Mesenchymal stem cell (in vitro differentiated cells and primary cell): ENCODE data around the gene PPARGC1A.

ENCODE experiments used
- DNase-seq: peaks from one replicate; pipeline ENCODE4 v3.0.0-alpha.2; 2013
- H2AFZ ChIP-seq: one replicate; pipeline ENCODE4 v1.6.1; 2013; ENCODE audit warnings: low read depth, mild to moderate bottlenecking, control low read depth, inconsistent platforms, low read length, moderate library complexity
- H2AK5ac ChIP-seq: 2 replicates; pipeline ENCODE4 v1.6.1; 2013; ENCODE audit warnings: low read length, moderate library complexity, mild to moderate bottlenecking, inconsistent platforms; ENCODE audit not compliant: severe bottlenecking
- H2BK120ac ChIP-seq: one replicate; pipeline ENCODE4 v1.6.1; 2013; ENCODE audit warnings: low read depth, mild to moderate bottlenecking, inconsistent platforms, low read length, moderate library complexity
- H2BK12ac ChIP-seq, 2 experiments: one replicate each; pipeline ENCODE4 v1.6.1; 2013; ENCODE audit warnings: inconsistent platforms in 2 of 2, low read length in 2 of 2, mild to moderate bottlenecking in 2 of 2, moderate library complexity in 2 of 2, control low read depth in 1 of 2
- H2BK15ac ChIP-seq: one replicate; pipeline ENCODE4 v1.6.1; 2013; ENCODE audit warnings: mild to moderate bottlenecking, low read depth, inconsistent platforms; ENCODE audit not compliant: poor library complexity, severe bottlenecking
- H2BK5ac ChIP-seq: 2 replicates; pipeline ENCODE4 v1.6.1; 2013; ENCODE audit warnings: low read depth, mild to moderate bottlenecking, low read length, control low read depth, inconsistent platforms; ENCODE audit not compliant: poor library complexity, severe bottlenecking
- H3K14ac ChIP-seq, 2 experiments: one replicate each; pipeline ENCODE4 v1.6.1; 2013; ENCODE audit warnings: inconsistent platforms in 2 of 2, low read length in 2 of 2, control low read depth in 1 of 2, mild to moderate bottlenecking in 1 of 2, moderate library complexity in 1 of 2
- H3K18ac ChIP-seq, 2 experiments: one replicate each; pipeline ENCODE4 v1.6.1; 2013; ENCODE audit warnings: inconsistent platforms in 2 of 2, low read length in 2 of 2, control low read depth in 1 of 2, low read depth in 1 of 2, mild to moderate bottlenecking in 1 of 2
- H3K23ac ChIP-seq, 2 experiments: one replicate each; pipeline ENCODE4 v1.6.1; 2013; ENCODE audit warnings: inconsistent platforms in 2 of 2, low read length in 2 of 2, mild to moderate bottlenecking in 2 of 2, moderate library complexity in 2 of 2, control low read depth in 1 of 2
- H3K27ac ChIP-seq: 2 replicates; pipeline ENCODE4 v1.5.1; 2013; ENCODE audit warnings: mild to moderate bottlenecking, moderate library complexity, low read length, control low read depth, inconsistent platforms; ENCODE audit not compliant: poor library complexity, severe bottlenecking
- H3K27me3 ChIP-seq, 2 experiments: 2 replicates each; pipeline versions ENCODE4 v1.6.1 to v1.7.0; 2013; ENCODE audit warnings: low read length in 2 of 2, mild to moderate bottlenecking in 2 of 2, moderate library complexity in 2 of 2, control low read depth in 1 of 2, inconsistent platforms in 1 of 2; ENCODE audit not compliant: control insufficient read depth in 1 of 2, insufficient read depth in 1 of 2
- H3K36me3 ChIP-seq, 2 experiments: 2 replicates each; pipeline versions ENCODE4 v1.6.1 to v1.7.0; 2013; ENCODE audit warnings: low read length in 2 of 2, control low read depth in 1 of 2, inconsistent platforms in 1 of 2, low read depth in 1 of 2, mild to moderate bottlenecking in 1 of 2; ENCODE audit not compliant: insufficient read depth in 2 of 2, control insufficient read depth in 1 of 2
- H3K4ac ChIP-seq, 2 experiments: one replicate each; pipeline ENCODE4 v1.6.1; 2013; ENCODE audit warnings: inconsistent platforms in 2 of 2, low read length in 2 of 2, mild to moderate bottlenecking in 2 of 2, moderate library complexity in 2 of 2, control low read depth in 1 of 2, low read depth in 1 of 2
- H3K4me1 ChIP-seq: 2 replicates; pipeline ENCODE4 v1.6.1; 2013; ENCODE audit warnings: low read depth, low read length, control low read depth; ENCODE audit not compliant: control insufficient read depth, insufficient read depth
- H3K4me2 ChIP-seq: 2 replicates; pipeline ENCODE4 v1.6.1; 2013; ENCODE audit warnings: low read length, mild to moderate bottlenecking, inconsistent platforms; ENCODE audit not compliant: poor library complexity, severe bottlenecking
- H3K4me3 ChIP-seq, 2 experiments: 2 replicates each; pipeline versions ENCODE4 v1.5.1 to v1.7.0; 2013; ENCODE audit warnings: low read length in 2 of 2, mild to moderate bottlenecking in 2 of 2, control low read depth in 1 of 2, low read depth in 1 of 2; ENCODE audit not compliant: insufficient read depth in 1 of 2
- H3K79me1 ChIP-seq: replicated peaks from 2 replicates; pipeline ENCODE4 v1.6.1; 2013; ENCODE audit warnings: mild to moderate bottlenecking, control low read depth, low read length, inconsistent platforms; ENCODE audit not compliant: poor library complexity, severe bottlenecking
- H3K9ac ChIP-seq: 2 replicates; pipeline ENCODE4 v1.7.0; 2013; ENCODE audit warnings: mild to moderate bottlenecking, low read length, moderate library complexity
- H3K9me3 ChIP-seq: 2 replicates; pipeline ENCODE4 v1.7.0; 2013; ENCODE audit warnings: mild to moderate bottlenecking, low read length; ENCODE audit not compliant: control insufficient read depth
- H4K8ac ChIP-seq: one replicate; pipeline ENCODE4 v1.6.1; 2013; ENCODE audit warnings: inconsistent platforms, mild to moderate bottlenecking, low read length, moderate library complexity
- H4K91ac ChIP-seq: one replicate; pipeline ENCODE4 v1.6.1; 2013; ENCODE audit warnings: mild to moderate bottlenecking, low read length, inconsistent platforms
- WGBS: methylation state at CpG from one replicate; pipeline ENCODE4 v1.1.7; 2013; ENCODE audit warnings: mixed read lengths; 5-methylcytosine and 5-hydroxymethylcytosine counted together

Gene PPARGC1A

DNA sequence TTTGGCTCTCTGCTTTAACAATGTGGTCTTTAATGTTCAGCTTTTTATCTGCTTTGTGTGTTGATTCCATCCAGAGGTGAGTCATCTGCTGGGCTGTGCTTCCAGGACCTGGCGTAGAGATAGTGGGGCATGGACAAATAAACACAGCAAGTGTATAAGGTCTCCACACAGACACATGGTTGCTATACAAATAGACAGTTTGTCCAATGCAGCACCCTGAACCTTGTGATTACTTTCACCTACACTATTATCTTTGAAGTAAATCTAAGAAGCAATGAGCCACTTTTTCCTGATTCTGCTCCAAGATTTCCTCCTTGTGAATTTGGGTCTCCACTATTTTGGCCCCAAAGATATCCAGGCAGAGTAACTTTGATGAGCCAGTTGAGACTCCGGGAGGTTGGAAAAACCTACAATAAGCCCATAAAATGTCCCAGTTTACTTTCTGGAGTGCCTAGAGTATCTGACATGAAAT lies 12.1 kb downstream of the PPARGC1A start:
- Histone ChIP-seq H2BK120ac (no peak overlapping the region), H2AFZ (no peak overlapping the region), H4K8ac (no peak overlapping the region), H3K4ac (no peak overlapping the region), H3K23ac (no peak overlapping the region), H3K27ac (peak overlapping the region; percentile 10), H3K4me1 (peaks cover 3% of the 10 kb centered on the region), H4K91ac (no peak overlapping the region), H3K79me1 (no peaks in the 10 kb centered on the region), H3K36me3 (no peaks in the 10 kb centered on the region), H2BK5ac (no peak overlapping the region), H2BK15ac (no peak overlapping the region), H3K9me3 (no peaks in the 10 kb centered on the region), H2AK5ac (no peak overlapping the region), H2BK12ac (no peak overlapping the region), H3K4me2 (no peak overlapping the region), H3K27me3 (no peaks in the 10 kb centered on the region), H3K4me3 (no peak overlapping the region), H3K14ac (no peak overlapping the region), H3K18ac (no peak overlapping the region), H3K9ac (no peak overlapping the region)
- DNase-seq, result peak; percentile 78
- 33% methylated on average over 2 of the region's 2 CpGs for WGBS

DNA sequence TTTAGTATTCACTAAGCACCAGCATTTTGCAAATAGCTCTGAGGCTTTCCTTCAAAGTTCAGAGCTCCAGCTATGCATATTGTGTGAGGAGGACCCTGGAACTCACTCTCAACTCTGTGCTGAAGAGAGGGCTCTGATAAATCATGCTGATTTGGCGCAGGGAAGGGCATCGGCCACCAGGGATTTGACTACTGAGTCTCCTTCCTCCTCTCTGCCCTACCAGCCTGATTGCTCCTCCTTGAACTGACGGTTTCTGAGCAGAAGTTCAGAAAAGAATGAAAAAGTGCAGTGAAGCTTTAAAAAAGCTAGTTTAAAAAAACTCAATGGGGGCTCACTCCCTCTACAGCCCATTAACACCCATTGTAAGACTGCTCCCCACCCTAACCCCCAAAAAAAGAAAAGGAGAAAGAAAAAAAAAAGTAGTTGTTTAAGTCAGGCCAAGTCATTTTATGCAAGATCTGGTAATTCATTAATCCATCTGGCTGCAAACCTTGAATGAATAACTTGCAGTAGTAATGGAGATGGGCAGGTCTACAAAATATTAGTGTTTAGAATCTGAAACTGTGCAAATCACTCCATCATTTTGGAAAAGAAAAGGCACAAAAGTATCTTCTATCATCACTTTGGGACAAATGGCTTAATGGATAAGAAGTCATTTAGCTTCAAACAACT lies 13.3 kb downstream of the PPARGC1A start:
- Histone ChIP-seq H3K4ac (no peak overlapping the region), H3K79me1 (no peaks in the 10 kb centered on the region), H3K4me1 (peaks cover 3% of the 10 kb centered on the region), H2BK5ac (no peak overlapping the region), H2BK12ac (peak overlapping the region in 1 of 2 experiments; percentile 54), H3K18ac (no peak overlapping the region), H3K9me3 (no peaks in the 10 kb centered on the region), H4K8ac (no peak overlapping the region), H3K27me3 (no peaks in the 10 kb centered on the region), H3K9ac (no peak overlapping the region), H2BK15ac (no peak overlapping the region), H2BK120ac (no peak overlapping the region), H3K36me3 (no peaks in the 10 kb centered on the region), H3K4me3 (no peak overlapping the region), H3K14ac (no peak overlapping the region), H3K23ac (no peak overlapping the region), H2AK5ac (no peak overlapping the region), H3K4me2 (no peak overlapping the region), H3K27ac (no peak overlapping the region), H2AFZ (no peak overlapping the region), H4K91ac (no peak overlapping the region)
- no peak for DNase-seq
- 68% methylated on average over 2 of the region's 3 CpGs for WGBS

DNA sequence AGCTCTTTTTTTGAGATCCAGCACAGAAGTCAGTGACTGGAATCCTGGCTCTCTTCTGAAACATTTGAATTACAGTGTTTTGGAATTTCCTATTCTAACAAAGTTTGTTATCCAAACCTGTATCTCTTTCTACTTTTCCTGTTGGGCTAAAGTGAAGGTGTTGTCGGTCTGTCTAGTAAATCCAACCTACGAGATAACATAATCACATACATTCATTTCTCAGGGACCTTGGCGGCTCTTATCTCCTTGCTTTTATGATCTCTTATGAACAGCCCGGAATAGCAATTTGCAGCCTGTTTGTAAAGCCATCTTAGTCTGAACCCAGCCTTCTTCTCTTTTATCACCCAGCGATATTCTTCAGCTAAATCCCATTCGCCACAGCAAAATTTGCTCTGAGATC lies 14.5 kb downstream of the PPARGC1A start:
- Histone ChIP-seq H2AK5ac (no peak overlapping the region), H3K4me1 (peaks cover 3% of the 10 kb centered on the region), H3K14ac (no peak overlapping the region), H4K8ac (no peak overlapping the region), H4K91ac (no peak overlapping the region), H3K79me1 (no peaks in the 10 kb centered on the region), H3K9me3 (no peaks in the 10 kb centered on the region), H2BK15ac (no peak overlapping the region), H3K23ac (no peak overlapping the region), H3K4me3 (no peak overlapping the region), H2BK12ac (no peak overlapping the region), H2AFZ (no peak overlapping the region), H3K18ac (no peak overlapping the region), H3K9ac (no peak overlapping the region), H3K27ac (no peak overlapping the region), H3K4ac (no peak overlapping the region), H2BK5ac (no peak overlapping the region), H3K36me3 (no peaks in the 10 kb centered on the region), H2BK120ac (no peak overlapping the region), H3K4me2 (no peak overlapping the region), H3K27me3 (no peaks in the 10 kb centered on the region)
- DNase-seq, result no peak
- 71% methylated on average over 4 of the region's 6 CpGs for WGBS

DNA sequence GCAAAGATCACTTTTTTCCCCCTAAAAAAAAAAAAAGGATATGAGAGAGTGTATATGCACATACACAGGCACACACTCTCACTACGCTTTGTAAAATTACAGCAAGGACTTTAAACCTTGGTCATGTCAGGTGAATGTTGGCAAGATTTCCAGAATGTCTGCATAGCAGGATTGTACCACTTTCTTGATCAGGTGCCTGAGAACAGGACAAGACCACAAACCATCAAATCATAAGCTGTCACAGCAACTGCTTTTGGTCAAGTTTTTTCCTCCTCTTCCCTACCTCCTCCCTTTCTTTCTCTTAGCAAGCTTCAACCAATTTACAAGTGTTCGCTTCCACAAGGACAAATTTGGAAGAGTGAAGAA lies 15.3 kb downstream of the PPARGC1A start:
- Histone ChIP-seq H2AFZ (no peak overlapping the region), H2BK5ac (no peak overlapping the region), H4K8ac (no peak overlapping the region), H2BK120ac (no peak overlapping the region), H2BK15ac (no peak overlapping the region), H3K18ac (no peak overlapping the region), H3K27me3 (no peaks in the 10 kb centered on the region), H3K4me1 (peaks cover 3% of the 10 kb centered on the region), H3K23ac (no peak overlapping the region), H3K79me1 (no peaks in the 10 kb centered on the region), H3K4me3 (no peak overlapping the region), H3K27ac (no peak overlapping the region), H3K14ac (no peak overlapping the region), H3K36me3 (no peaks in the 10 kb centered on the region), H3K4ac (no peak overlapping the region), H2AK5ac (no peak overlapping the region), H3K9me3 (no peaks in the 10 kb centered on the region), H3K9ac (no peak overlapping the region), H2BK12ac (no peak overlapping the region), H4K91ac (no peak overlapping the region), H3K4me2 (no peak overlapping the region)
- WGBS, result 100% methylated on average over 2 of the region's 2 CpGs
- no peak for DNase-seq
